DMS53 treated with DMSO at 0.1 percent for 48 hours (cell line): ENCODE results near the gene MROH2B.

Experiments used
- DNase-seq: peaks from one replicate; lab custom pipeline; 2025; ENCODE audit not compliant: unreplicated experiment; lab: John Stamatoyannopoulos, UW

Gene MROH2B

DNA sequence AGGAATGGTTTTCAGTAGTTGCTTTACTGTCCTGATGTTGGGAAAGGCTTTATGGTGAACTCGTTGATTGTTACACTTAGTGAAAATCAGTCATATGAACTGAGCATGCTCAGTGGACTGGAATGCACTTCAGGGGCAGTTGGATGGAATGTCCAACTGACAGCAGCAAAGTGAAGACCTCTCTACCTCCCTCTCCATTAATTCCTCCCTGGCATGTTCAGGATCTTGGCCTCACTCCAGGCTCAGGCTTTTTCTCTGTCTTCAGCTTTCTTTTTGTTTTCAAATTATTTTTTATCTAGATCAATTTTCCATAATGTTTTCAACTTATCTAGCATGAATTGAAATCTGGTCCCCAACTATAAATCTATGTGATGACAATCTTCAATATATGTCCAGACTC is at the start of gene MROH2B:
Gene MROH2B, minus strand, starts transcription at position 101 of the 400 bp plus-strand sequence. CDS start 490 bp downstream, outside the sequence.
- DNase-seq, result no peak

- DNase-seq, result no peak
Measured at GRCh38 chr5:41120600-41120999, 49.5 kb upstream of the MROH2B start.

GRCh38 chr5:41118177-41118576 is 47.0 kb upstream of the MROH2B start:
- DNase-seq, result no peak

- DNase-seq, result no peak
Measured at GRCh38 chr5:41115281-41115680, 44.1 kb upstream of the MROH2B start.

GRCh38 chr5:41112486-41113455 is 41.6 kb upstream of the MROH2B start:
- no peak for DNase-seq

DNA sequence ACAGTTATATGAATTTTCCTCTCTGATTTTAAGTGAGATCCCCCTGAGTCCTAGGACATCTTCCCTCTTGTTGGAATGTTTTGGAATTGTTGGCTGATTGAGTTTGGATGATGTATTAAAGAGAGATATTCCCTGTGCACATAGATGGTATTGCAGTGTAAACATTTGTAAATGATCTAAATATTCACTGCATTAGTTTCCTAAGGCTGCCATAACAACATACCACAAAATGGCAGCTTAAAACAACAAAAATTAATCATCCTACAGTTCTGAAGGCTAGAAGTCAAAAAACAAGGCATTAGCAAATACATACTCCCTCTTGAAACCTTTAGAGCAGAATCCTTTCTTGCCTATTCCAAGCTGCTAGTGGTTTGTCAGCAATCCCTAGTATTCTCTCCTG is 38.0 kb upstream of the MROH2B start:
- no peak for DNase-seq

DNA sequence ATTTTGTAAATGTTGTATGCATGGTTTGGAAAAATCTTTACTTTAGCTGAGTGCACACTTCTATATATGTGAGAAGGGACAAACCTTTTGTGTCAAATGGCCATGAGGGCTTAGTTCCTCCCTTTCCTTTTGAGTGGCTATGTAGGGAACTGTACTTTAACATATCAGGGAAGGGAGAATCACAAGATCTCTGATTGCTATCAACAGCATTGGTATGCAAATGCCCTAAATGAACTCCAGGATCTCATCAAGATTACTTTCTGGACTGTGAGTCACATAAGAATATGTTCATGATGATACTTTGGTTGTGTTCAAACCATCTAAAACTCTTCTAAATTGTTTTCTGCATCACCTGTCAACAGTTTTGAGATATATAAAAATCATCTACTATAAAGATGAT is 31.2 kb upstream of the MROH2B start:
- no peak for DNase-seq

DNA sequence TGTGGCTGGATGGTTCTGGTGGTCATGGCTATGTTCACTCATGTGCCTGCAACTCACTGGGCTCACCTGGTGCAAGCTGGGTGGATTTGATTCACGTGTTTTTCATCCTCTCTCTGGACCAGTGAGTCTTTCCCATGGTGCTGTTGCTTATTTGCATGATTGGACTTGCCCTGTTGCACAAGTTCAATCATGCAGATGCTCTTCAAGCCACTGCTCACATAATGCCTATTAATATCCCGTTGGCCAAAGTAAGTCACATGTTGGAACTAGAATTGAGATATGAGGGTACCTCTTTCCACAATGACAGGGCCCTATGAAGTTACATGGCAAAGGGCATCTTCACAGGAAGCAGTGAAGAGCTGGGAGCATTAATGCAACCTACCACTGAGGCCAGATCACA is 26.5 kb upstream of the MROH2B start:
- DNase-seq, result no peak

- peak; percentile 21 for DNase-seq
Measured at GRCh38 chr5:41095324-41096101, 24.4 kb upstream of the MROH2B start.

DNA sequence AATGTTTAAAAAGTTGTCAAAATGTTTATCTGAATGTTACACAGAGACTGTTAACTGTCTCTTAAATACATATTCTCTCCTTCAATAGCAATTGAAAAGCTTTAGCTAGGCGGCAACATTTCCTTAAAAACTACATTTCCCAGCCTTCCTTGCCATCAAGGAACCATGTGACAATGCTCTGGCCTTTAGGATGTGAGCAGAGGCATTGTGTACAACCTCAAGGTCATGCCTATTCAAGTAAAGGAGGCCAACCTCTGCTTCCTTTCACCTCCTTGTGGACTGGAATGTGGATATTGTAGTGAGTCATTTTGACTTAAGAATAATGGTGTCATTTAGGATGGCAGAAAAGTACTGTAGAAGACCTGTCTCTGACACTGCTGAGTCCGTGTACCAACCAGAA is 23.7 kb upstream of the MROH2B start:
- DNase-seq, result peak; percentile 21

- DNase-seq, result no peak
Measured at GRCh38 chr5:41093803-41094202, 22.7 kb upstream of the MROH2B start.

GRCh38 chr5:41087461-41087860 is 16.3 kb upstream of the MROH2B start:
- no peak for DNase-seq

DNA sequence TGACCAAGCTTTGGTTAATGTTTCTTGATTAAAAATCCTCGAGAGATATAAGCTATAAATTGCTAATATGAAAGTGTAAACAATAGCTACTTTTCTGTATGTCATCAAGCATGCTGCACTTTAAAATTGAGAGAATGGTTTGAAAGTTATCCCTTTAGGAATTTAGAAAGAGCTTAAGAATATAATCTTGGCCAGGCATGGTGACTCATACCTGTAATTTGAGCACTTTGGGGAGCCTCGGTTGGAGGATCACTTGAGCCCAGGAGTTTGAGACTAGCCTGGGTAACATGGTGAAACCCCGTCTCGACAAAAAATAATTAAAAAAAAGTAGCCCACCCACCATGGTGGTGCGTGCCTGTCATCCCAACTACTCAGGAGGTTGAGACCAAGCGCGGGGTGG is 12.2 kb upstream of the MROH2B start:
- DNase-seq, result no peak

GRCh38 chr5:41071975-41072374 is 833 bp upstream of the MROH2B start:
- no peak for DNase-seq

GRCh38 chr5:41067714-41068568 is 3.2 kb downstream of the MROH2B start:
- DNase-seq, result no peak

DNA sequence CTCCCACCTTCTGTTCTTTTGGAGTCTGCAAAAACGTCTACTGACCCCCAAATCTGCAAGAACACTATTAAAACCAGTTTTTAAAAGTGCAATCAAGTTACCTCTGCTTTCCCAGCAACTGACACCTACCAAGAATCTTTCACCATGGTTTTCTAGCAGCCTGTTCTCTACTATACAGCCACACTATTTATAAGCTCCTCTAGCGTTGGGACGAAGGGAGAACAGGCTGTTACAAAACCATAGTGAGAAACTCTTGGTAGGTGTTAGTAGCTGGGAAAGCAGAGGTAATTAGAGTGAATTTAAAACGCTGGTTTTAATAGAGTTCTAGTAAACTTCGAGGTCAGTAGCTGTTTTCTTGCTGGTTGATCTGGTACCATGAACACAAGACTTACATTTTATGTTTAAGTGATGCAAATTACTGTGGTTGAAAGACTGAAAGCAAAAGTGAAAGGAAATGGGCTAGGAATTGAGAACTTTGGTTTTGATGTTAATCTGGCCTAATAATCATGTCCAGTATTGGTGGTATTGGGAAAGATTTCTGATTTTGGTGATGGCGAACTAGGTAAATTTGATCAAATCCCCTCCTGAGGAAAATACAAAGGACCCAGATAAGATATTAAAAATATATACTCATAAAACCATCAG is 5.3 kb downstream of the MROH2B start:
- no peak for DNase-seq

- DNase-seq, result no peak
Measured at GRCh38 chr5:41057940-41058339, 13.2 kb downstream of the MROH2B start.

DNA sequence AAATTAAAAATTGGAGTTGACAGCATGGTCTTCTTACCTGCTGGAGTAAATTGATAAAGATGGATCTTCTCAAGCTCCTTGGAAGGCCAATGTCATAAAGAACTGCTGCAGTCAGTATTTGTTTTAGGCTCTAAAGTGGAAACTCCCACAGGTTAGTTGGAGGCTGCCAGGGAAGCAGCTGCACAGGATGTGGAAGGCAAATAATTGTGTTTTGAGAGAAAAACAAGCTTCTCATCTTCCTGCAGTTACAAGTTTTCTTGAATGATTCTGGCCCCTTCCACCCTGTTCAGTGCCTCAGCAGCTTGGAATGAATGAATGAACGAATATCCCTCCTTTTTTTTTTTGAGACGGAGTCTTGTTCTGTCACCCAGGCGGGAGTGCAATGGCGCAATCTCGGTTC is 13.9 kb downstream of the MROH2B start:
- peak; percentile 35 for DNase-seq

DNA sequence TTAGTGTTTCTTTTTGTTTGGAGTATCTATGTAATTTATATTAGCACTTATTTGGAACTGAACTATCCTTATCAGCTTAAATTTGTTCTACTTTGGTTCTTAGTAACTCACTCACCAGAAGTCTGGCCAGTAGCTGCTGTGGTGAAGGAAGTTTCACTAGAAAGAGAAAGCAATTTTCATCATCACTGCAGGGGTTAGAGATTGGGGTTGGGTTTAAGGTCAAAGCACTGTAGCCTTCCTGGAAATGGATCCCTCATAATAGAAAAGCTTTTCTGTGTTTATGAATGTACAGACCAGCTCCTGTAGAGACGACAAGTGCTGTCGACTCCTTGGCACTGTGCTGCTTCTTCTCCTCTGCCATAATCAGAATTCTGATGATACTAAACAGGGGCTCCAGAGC is 22.2 kb downstream of the MROH2B start:
- DNase-seq, result no peak

GRCh38 chr5:41043109-41043747 is 27.9 kb downstream of the MROH2B start:
- DNase-seq, result no peak
